HG03159 (cell line): ENCODE data around the gene ELAVL2.

Experiments used
- ATAC-seq: cut with Tn5 transposase; IDR thresholded peaks from one replicate; pipeline ENCODE4 v1.9.1; 2021; ENCODE audit warnings: mild to moderate bottlenecking, moderate library complexity; ENCODE audit not compliant: unreplicated experiment

The ELAVL2 gene

GRCh38 chr9:23821375-23822181, 4.5 kb downstream of the ELAVL2 start:
- ATAC-seq, result no peak

- ATAC-seq, result no peak
These were observed 5.3 kb downstream of the ELAVL2 start for GRCh38 chr9:23820451-23821374.

- no peak for ATAC-seq
These were observed 6.6 kb downstream of the ELAVL2 start for GRCh38 chr9:23819403-23819802.

DNA sequence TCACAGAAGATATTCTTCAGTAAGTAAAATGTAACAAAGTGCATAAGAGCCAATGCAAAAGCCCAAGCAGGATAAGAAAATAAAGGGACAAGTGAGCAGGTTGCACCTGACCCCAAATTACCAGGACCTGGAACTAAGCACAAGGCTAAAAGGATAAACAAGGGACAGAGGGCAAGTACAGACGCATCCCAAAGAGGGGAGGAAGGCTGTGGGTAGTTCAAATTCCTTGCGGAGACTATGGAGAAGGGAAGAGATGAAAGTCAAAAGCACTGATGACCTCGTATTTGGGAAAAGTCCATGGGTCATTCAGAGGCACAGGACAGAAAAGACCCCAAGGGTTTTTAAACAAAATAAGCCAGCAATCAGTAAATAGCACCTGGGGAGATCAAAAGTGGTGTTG, 11.8 kb downstream of the ELAVL2 start:
- no peak for ATAC-seq

- no peak for ATAC-seq
These were observed 13.4 kb downstream of the ELAVL2 start for GRCh38 chr9:23812673-23813072.

DNA sequence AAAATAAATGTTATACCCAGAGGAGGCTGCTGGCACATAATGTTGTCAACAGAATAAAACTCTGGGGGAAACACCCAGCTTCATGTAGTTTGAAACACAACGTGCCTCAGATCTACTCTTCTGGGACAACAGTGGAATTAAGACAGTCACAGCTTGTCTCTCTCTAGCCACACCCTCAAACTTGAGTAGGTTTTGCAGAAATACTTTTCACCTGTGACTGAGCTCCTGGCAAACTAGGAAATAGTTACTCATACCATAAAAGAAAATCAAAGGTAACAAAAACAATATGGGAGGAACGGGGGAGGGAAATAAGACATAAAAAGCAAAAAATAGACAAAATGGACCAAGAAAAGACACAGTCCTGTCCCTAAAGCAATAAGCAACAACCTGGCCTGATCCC, 14.4 kb downstream of the ELAVL2 start:
- ATAC-seq, result no peak

DNA sequence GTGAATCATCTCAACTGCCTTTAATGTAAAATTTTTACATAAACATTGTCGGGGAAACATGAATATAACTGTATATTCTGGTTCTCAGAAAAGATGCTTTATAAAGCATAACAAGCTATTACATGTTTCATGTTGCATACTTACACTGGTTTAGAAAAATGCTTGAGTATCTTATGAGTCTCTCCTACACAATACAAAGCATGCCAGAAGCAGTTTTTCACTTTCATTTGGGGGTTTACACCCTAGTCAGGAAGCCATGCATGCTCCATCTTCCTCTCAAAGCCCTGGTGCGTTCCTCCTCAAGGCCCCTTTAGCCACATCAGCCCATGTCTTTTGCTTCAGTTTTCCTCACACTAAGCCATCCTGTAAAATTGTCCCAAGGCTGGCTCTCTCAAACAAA, 22.8 kb downstream of the ELAVL2 start:
- ATAC-seq, result no peak

DNA sequence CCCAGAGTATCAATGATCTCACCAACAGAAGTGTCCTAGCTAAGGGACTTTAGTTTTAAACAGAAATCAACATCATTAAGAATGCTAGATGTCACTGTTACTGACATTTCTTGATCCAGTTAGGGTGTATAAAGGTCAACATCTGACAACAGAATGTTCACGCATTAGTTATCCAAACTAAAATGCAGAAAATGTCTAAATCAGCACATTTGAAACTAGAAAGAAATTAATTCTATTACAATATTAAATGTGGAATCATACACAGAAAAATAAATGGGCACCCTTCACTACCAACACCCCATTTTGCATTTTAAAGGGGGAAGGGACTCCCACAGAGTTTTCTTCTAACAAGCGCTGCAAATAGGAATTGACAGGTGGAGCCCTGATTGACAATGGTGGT, 24.5 kb downstream of the ELAVL2 start:
- no peak for ATAC-seq

DNA sequence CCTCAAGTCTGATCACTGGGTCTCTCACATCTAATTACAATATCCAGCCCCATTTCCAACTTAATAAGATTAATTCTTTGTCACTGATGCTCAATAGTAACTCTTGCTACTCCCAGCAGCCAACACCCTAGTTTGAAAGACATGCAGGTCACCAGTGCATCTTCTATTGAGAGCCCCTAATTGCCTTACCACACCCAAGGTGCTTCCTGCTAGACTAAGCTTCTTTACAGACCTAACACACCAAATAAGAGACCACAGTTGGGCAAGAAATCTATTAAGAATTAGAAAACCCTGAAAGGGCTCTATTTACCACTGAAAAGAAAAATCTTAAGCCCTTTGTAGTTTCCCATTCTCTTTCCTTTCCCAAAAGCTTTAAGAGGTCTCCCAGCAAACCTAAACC, 26.5 kb downstream of the ELAVL2 start:
- ATAC-seq, result no peak

- ATAC-seq, result no peak
These were observed 27.7 kb downstream of the ELAVL2 start for GRCh38 chr9:23798325-23798724.

DNA sequence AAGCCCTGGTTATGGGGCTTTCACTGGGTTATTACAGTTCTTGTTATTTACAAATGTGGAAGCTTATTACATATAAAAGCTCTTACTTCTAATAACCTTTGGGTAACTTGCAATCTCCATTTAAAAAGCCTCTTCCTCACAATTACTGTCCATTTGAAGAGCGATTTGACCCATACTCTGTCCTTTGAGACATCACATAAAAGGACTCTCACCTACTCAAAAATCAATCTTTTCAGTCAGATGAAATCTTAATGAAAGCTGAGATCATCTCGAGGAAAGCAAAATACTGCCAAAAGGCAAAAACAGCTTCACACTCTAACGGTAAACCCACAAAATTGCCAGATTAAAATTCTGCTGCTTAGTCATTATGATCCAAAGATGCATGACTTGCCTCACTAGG, 29.8 kb downstream of the ELAVL2 start:
- ATAC-seq, result no peak

- no peak for ATAC-seq
These were observed 35.4 kb downstream of the ELAVL2 start for GRCh38 chr9:23790351-23791260.

- no peak for ATAC-seq
These were observed 36.3 kb downstream of the ELAVL2 start for GRCh38 chr9:23789529-23790254.

GRCh38 chr9:23784962-23785361, 41.1 kb downstream of the ELAVL2 start:
- ATAC-seq, result no peak

DNA sequence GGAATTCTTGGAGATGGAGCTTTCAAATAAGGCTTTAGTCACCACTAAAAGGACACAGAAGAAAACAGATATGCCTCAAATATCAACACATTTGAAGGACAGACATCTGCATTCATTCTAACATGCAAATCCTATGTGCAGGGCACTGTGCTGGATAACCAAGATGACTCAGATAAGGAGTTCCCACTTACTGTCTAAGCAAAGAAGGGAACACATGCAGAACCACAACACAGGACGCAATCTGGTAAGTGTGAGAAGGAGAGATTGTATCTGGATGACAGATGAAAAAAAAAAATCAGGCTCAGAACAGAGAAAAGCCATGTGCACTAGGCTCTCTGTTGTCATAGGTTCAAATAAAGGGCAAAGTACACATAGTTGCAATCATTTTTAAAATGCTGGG, 42.5 kb downstream of the ELAVL2 start:
- ATAC-seq, result no peak

DNA sequence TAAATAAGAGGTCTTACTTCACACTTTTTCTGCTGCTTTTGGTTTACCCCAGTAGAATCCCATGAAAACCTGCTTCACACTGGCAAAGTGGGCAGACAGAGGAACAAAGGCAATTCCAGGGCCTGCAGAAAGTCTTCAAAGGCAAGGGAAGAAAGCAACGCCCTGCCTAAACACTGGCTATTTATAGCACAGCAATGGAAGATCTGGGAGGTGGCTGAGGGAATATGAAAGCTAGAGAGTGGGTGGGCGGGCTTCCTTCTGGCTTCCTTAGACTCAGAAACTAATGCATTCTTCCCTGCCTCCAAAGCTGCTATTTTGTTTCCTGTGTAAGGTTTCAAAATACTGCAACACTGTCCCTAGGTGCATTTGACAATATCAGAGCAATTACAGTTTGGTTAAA, 46.8 kb downstream of the ELAVL2 start:
- no peak for ATAC-seq

DNA sequence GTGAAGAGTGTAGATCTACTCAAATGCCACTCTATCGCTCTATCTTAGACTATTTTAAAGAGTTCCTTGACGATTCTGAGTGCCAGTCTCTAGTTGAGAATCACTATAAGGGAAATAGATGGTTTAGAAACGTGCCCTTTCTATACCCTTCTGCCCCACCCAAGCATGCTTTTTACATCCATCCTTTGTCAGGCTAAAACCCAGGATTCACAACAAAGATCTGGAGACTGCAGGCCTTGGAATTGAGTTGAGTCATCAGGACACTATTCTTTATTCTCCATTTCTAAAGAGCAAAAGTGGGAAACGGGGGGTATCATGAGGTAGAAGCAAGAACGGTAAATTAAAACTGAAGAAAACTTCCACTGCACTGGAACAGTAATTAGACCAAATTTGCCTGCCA, 48.7 kb downstream of the ELAVL2 start:
- no peak for ATAC-seq

DNA sequence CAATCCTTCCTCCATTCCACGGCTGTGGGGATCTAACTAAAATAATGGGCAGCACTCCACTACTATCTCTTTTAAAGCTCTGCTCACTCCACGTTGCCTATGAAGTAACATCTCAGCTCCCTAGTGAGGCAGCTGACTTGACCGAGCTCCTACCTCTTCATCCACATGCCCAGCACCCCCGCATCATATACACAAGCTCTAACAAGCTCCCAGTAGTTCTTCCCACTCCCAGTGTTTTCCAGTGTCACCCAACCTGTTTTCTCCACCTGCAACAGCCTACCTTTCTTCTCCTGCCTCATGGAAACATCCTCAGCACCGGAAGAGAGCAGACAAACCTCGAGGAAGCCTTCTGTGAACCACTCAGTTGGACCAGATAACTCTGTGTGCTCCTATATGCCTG, 50.5 kb downstream of the ELAVL2 start:
- no peak for ATAC-seq

DNA sequence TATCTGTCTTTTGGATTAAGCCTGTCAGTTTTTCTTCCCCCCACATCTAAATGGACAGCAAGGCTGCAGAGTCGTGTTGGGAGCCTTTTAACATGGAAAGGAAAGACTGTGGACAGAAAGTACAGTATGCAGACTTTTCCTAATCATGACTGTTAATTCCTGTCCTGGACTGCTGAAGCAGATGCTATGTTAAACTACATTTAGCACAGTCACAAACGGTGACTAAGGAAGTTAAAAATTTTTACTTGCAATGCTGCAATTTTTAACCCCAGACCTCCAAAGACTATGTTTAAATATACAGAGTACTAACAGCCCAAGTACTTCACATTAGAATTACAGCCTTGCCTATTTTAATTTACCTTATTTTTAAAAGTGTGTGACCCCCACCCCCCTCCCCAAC, 51.8 kb downstream of the ELAVL2 start:
- ATAC-seq, result no peak

GRCh38 chr9:23772385-23772783, 53.7 kb downstream of the ELAVL2 start:
- ATAC-seq, result no peak
